Cardiac atrium fibroblast (primary cell): Measurements from ENCODE around the gene ASPHD1. TPM values are rescaled to one million over a fixed set of nuclear protein-coding genes. Genes with fewer than 3 reads are reported as not detected.

Source experiments
- total RNA-seq: library from RNA; depleted of rRNA; stranded (reverse); fragments of >200 nt; gene quantifications from 2 replicates; pipeline ENCODE4 v1.2.3, GENCODE V29; 2015

ASPHD1 gene, protein sequence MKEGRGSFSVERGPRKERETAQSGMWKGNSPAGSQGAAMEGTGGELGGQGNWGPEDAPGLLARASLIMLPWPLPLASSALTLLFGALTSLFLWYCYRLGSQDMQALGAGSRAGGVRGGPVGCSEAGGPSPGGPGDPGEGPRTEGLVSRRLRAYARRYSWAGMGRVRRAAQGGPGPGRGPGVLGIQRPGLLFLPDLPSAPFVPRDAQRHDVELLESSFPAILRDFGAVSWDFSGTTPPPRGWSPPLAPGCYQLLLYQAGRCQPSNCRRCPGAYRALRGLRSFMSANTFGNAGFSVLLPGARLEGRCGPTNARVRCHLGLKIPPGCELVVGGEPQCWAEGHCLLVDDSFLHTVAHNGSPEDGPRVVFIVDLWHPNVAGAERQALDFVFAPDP
- total RNA-seq = 11.2 and 16.0 TPM in 2 replicates

DNA sequence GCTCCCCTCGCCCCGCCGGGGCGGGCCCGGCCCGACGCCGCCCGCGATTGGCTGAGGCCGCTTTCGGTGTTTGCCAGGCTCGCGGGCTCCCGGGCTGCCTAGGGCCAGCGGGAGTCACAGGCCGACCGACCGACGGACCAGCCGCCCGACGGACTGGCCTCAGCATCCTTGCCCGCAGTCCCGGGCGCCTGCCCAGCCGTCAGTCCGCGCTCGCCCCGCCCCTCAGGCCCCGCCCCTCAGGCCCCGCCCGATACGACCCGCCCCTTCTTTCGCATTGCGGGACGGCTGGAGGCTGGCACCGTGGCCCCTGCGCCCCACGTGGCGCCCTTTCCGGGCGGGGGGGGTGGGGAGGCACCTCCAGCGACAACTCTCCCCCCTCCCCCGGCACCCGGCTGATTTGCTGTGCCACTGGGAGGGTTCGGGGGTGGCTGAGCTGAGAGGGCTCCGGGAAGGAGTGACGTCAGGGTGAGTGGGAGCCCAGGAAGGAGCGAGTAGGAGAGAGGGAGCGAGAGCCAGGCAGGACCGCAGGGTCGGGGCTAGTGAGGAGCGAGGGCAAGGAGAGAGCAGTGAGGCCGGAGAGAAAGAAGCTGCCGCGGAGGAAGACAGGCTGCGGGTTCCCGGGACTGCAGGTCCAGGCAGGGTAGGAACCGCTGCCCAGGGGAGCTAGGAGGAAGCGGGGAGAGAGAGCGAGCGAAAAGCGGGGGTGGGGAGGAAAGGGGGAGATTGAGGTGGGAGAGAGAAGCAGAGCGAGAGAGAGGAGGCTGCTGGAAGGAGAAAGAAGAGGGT lies at the start of gene ASPHD1:
Gene ASPHD1 (plus strand): TSS at position 387 of the 786 bp plus-strand sequence. CDS start 484 bp downstream, outside the sequence.

DNA sequence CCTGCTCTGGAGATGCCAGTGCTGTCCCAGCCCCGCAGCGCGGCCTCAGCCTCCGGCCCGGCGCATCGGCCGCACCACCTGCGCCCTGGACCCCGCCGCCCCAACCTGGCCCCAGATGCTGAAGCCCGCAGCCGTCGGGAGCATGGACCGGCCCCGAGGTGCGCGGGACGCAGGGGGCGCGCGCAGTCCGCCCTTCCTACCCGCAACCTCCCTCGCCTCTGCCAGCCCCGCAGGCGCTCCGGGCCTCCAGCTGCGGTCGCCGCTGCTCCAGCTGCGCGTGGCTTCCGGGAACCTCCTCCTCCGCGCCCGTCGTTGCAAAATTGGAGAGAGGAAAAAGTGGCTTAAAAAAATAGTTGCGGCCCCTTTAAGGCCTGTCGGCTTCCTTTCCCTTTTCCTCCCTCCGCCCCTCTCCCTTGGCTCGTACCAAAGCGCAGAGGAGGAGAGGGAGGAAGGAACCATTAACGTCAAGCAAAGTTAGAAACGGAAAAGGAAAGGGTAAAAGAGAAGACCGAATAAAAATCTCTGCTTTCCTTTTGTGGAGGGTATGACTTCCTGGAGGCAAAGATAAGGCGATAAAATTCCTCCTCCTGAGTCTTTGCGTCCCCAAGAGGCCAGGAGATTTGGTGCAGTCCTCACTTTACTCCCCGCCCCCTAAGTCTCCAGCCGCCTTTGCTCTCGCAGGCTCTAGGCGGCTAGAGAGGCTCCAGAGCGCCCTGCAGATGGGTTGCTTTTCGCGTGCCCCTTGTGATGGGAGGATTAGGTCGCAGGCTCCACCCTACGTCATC lies 37.2 kb upstream of the ASPHD1 start, which contains the start of gene CDIPT:
Gene CDIPT (minus strand): TSS at position 343 of the 785 bp plus-strand sequence. CDS start 369 bp downstream, outside the sequence.

DNA sequence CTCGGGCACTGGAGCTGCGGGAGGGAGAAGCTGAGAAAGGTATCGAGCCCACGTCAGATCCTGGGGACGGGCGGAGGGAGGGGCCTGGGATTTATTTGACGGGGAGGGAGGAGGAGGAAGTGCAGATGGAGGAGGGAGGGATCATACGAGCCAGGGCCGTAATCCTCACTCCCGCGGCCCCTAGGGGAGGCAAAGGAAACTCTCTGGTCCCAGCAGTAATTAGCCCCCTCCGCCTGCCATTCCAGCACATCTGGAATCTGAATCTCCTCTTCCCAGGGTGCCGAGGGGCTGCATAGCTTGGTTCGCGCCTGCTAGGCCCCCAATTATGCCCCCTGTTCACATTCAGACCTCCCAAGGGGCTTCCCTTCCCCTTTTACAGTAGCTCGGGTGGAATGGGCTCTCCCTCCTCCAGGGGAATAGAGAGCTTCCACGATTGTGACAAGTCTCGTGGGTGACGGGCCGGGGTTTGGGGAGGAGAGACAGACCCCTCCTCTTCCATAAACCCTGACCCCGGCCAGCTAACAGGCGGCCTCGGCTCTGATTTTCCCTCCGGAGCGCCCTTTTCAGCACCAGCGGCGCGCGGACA lies 679 bp upstream of the ASPHD1 start, which contains the start of gene SEZ6L2:
Gene SEZ6L2 (minus strand): TSS at position 35 of the 586 bp plus-strand sequence. CDS start 531 bp downstream, outside the sequence.

DNA sequence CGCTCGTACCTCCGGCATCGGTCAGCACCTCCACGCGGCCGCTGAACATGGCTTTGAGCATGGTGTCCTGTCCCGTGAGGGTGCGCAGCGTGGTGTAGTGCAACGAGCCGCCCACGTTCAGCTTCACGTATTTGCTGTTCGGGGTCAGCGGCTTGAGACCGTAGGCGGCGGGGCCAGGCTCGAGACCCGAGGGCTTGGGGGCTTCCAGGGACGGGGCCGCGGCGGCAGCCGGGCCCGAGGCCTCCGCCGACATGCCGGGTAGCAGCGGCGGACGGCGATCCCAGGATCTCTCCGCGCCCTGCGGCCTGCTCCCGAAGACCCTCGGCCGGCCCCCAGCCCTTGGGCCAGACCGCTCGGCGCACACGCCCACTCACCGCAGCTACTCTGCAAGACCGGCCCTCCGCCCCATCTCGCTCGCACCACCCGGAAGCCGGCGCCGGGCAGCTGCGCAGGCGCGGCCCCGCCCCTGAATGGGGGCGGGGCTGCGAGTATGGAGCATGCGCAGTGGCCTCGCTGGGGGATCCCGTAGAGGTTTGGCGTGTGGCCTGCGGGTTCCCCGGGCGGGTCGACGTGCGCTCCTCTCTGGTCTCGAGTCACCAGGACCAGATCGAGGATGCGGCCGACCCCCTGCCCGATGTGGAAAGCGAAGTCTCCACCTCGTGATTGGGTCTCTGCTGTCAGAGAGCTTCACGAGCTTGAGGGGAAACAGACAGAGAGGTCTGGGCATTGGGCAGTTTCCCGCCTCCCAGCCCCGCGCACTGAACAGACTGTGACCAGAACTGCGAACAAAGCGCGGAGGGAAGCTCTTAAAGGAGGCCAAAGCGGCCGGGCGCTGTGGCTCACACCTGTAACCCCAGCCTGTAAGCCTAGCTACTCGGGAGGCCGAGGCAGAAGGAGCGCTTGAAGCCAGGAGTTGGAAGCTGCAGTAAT lies 25.8 kb downstream of the ASPHD1 start, which contains the start of gene KCTD13:
Gene KCTD13 (minus strand): TSS at position 446 of the 930 bp plus-strand sequence. CDS start 193 bp downstream, at position 253.

Other genes starting within 250 kb of the ASPHD1 start
- under 0.01 and 0.36 TPM in 2 replicates for gene SPN, start 237.2 kb upstream of the ASPHD1 start, total RNA-seq
- 1.3 and 4.7 TPM in 2 replicates for gene QPRT, start 221.3 kb upstream of the ASPHD1 start, total RNA-seq
- gene C16orf54, start 154.5 kb upstream of the ASPHD1 start, total RNA-seq = not detected in 2 replicates
- not detected in 2 replicates for gene ZG16, start 122.2 kb upstream of the ASPHD1 start, total RNA-seq
- 28.2 and 30.3 TPM in 2 replicates for gene KIF22, start 109.7 kb upstream of the ASPHD1 start, total RNA-seq
- 119 and 172 TPM in 2 replicates for gene MAZ, start 94.0 kb upstream of the ASPHD1 start, total RNA-seq
- gene PRRT2, start 88.3 kb upstream of the ASPHD1 start, total RNA-seq = 0.16 TPM in 1 of 2 replicates, not detected in the other
- gene PAGR1, start 84.3 kb upstream of the ASPHD1 start, total RNA-seq = 16.2 and 25.8 TPM in 2 replicates
- 190 and 191 TPM in 2 replicates for gene MVP, start 80.0 kb upstream of the ASPHD1 start, total RNA-seq
- gene CDIPT, start 37.3 kb upstream of the ASPHD1 start, total RNA-seq = 133 and 146 TPM in 2 replicates
- 31.1 and 40.3 TPM in 2 replicates for gene SEZ6L2, start 938 bp upstream of the ASPHD1 start, total RNA-seq
- 8.4 and 12.8 TPM in 2 replicates for gene KCTD13, start 25.7 kb downstream of the ASPHD1 start, total RNA-seq
- gene TMEM219, start 61.6 kb downstream of the ASPHD1 start, total RNA-seq = 116 and 145 TPM in 2 replicates
- gene TAOK2, start 73.4 kb downstream of the ASPHD1 start, total RNA-seq = 43.3 and 44.7 TPM in 2 replicates
- gene HIRIP3, start 95.1 kb downstream of the ASPHD1 start, total RNA-seq = 7.8 and 8.1 TPM in 2 replicates
- gene INO80E, start 95.8 kb downstream of the ASPHD1 start, total RNA-seq = 58.3 and 77.8 TPM in 2 replicates
- gene DOC2A, start 110.5 kb downstream of the ASPHD1 start, total RNA-seq = not detected in 2 replicates
- not detected in 2 replicates for gene C16orf92, start 122.7 kb downstream of the ASPHD1 start, total RNA-seq
- not detected in 2 replicates for gene TLCD3B, start 130.8 kb downstream of the ASPHD1 start, total RNA-seq
- gene ALDOA, start 165.3 kb downstream of the ASPHD1 start, total RNA-seq = 2,796 and 2,917 TPM in 2 replicates
- gene PPP4C, start 175.5 kb downstream of the ASPHD1 start, total RNA-seq = 95.0 and 107 TPM in 2 replicates
- gene TBX6, start 191.4 kb downstream of the ASPHD1 start, total RNA-seq = under 0.01 TPM in 1 of 2 replicates, not detected in the other
- 41.0 and 52.0 TPM in 2 replicates for gene YPEL3, start 195.7 kb downstream of the ASPHD1 start, total RNA-seq
- 0.81 and 1.8 TPM in 2 replicates for gene GDPD3, start 213.0 kb downstream of the ASPHD1 start, total RNA-seq
- 79.4 and 81.2 TPM in 2 replicates for gene MAPK3, start 222.7 kb downstream of the ASPHD1 start, total RNA-seq